ENCODE data around the gene TP53I13. TPM values are rescaled to one million over a fixed set of nuclear protein-coding genes. Genes with fewer than 3 reads are reported as not detected.

The TP53I13 gene
- polyA plus RNA-seq, 12 donors = 19.9 to 78.0 (median 23.9) TPM; not detected in 1

DNA sequence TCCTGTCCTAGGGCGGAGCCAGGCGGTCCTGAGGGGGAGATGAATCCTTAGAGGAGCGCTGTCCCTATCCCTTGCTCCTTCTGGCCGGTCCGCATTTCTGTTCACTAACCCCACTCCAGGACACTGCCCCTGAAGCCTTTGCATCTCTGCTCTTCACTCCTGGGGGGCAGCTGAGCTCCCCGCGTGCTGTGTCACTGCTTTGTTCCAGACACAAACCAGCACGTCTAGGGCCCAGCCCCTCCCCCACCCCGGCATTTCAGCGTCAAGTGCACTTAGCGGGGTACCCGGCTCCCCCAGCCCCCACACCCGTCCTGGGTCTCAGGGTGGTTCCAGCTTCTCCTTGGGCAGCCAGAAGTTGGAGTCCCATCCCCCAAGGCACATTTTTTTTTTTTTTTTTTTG lies 45.4 kb downstream of the TP53I13 start:
- DNase-seq = no peak

- no peak for DNase-seq
Observed at GRCh38 chr17:29614349-29615047, 46.0 kb downstream of the TP53I13 start.

- peak; percentile 34 for DNase-seq
Observed at GRCh38 chr17:29615048-29615385, 46.5 kb downstream of the TP53I13 start.

DNA sequence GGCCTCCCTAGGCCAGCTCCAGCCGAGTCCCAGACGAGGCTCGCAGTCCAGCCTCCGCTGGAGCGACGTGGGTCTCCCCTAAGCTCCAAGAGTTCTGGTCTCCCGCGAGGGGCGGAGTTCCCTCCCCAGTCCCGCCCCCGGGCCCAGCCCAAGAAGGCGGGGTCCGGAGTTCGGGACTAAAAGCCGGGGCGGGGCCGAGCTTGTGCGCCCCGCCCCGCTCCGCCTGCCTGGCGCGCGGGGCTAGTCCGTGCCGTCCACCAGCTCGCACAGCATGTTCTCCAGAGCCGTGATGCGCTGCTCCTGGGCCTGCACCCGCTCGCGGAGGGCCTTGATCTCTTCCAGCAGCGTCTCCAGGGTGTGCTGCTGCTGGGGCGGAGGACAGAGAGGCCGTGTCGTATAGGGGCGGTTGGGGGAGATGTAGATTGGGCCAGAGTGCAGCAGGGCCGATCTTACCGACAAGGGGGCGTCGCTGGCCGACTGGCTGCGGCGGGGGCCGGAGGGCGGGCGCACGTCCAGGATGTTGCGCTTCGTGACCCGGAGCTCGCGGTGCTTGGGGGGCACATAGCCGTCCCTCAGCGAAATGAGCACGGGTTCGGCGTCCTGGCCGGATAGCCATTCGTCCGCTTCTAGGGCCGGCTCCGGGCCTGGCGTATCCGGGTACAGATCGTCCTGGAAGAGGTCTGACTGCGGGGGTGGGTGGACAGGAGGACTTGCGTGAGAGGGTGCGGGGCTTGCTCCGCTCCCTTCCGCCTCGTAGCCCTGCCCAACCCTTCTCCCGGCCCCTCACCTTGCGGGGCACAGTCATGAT lies 47.2 kb downstream of the TP53I13 start:
- peak; percentile 89 for DNase-seq

DNA sequence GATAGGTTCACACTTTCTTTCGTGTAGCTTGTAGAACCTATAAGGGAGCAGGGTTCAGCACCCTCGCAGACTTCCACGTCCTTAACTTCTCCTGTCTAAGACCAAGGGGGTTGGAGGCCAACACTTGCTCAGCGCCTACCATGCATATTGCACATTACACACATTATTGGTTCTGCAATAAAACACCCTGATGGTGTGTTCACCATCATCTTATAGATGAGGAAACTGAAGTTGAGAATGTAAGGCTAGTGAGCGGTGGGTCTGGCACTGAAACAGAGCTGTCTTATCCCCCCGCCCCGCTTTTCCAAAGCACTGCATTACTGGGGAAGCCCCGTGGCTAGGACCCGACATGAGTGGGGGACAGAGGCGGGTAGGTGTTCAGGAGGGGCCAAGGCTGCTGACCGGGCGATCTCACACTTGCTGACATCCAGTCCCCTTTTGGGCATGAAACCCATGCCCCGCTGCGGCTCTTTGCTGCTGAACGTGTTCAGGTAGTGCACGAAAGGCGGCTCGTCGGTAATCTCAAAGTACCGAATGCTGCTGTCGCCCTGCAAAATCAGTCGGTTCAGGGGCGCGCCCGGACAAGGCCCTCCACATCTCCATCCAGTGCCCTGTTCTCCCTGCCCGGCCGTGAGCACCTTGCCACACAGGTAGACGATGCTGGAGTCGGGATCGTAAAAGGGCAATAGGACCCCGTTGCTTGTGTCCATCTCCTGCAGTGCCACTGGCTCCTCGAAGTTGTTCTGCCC lies 48.0 kb downstream of the TP53I13 start:
- DNase-seq = no peak

DNA sequence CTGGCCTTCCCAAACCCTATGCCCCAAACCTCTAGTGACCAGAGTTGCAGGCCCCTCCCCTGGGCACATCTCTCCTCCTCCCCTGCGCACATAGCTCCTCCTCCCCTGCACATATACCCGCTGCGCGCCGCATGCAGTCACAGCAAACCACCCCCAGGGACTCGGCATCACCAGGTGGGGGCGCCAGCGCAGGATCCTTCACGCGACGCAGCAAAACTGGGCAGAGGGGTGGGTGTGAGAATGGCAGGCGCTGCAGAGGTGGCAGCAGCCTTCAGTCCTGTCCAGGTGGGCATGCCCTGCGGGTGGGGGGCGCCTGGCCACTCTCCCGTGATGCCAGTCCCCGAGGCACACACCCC lies 48.6 kb downstream of the TP53I13 start:
- peak; percentile 41 for DNase-seq

GRCh38 chr17:29617481-29618271 lies 49.2 kb downstream of the TP53I13 start:
- DNase-seq = peak; percentile 42

GRCh38 chr17:29618272-29619065 lies 50.0 kb downstream of the TP53I13 start:
- DNase-seq = no peak

GRCh38 chr17:29619251-29619650 lies 50.8 kb downstream of the TP53I13 start:
- DNase-seq = no peak

DNA sequence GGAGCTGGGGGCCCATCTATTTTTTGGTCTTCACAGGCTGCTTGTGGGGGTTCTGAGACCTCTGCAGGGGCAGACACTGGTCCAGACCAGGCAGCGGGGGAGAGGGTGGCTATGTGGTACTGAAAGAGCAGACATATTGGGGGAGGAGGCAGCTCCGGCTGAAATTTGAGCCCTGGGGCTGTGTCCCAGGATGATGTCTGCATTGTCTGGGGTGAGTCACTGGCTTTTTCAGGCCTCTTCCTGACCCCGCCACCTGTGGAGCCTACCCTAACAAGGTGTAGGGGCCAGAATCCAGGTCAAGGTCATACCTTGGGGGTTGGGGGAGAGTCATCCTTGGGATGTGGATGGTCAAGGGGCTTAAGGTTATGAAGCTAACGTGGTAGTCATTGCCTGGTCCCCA lies 51.8 kb downstream of the TP53I13 start:
- DNase-seq = no peak

DNA sequence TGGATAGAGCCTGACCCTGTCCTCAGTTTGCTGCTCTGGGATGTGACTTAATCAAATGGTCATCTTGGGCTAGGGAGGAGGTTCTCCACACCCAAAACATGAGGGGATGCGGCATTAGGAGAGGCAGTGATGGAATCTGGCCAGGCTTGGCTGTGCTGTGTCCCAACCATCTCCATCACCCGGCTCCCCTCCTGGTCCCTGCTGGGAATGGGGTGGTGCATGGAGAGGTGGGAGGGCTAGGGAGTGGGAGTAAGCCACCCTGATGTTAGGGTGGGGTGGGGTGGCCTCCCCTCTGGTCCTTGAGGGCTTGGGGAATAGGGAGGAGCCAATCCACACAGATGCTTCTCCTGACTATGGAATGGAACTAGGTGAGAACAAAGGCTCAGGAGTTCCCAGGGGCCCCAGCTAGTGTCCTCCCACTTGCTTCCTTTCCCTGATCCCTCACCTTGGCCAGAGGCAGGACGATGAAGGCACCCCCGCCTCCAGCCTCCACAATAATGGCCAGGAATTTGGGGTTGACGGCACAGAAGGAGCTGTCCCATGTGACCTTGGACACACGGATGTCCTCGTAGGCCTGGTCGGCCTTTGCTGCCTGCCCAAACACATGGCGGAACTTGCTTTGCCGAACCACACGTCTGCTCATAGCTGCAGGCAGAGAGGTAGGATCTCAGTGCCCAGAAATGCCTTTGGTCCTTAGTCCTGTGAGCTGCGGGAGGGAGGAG lies 52.4 kb downstream of the TP53I13 start:
- DNase-seq = no peak

DNA sequence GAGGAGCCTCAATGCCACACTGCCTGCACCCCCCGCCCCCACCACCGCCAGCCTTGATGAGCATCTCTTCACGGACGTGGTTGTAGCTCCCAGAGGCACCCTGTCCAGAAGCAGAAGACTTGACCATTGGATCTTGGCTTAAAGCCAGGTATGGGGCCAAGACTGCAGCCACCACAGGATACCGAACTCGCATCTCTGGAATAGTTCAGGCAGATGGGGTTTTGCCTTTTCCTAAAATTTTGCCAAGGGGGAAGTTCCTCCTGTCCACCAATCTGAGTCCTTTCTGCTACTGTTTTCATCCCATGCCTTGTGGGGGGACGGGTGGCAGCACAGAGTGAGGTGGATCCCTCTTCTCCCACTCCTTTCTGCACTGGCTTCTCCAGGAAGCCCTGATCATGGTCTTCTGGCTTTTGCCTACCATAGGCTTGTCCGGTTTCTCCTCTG lies 53.3 kb downstream of the TP53I13 start:
- no peak for DNase-seq

Other genes starting within 250 kb of the TP53I13 start
- 10 to 100 TPM in 11 of 12 donors, not detected in 1; 31.2 to 40.7 (median 35.1) TPM for gene TAOK1, start 178.3 kb upstream of the TP53I13 start, polyA plus RNA-seq (ENCODE audit: insufficient read length in 12 of 12)
- gene ABHD15, start 1.7 kb upstream of the TP53I13 start, polyA plus RNA-seq (ENCODE audit: insufficient read length in 12 of 12) = 1 to 10 TPM in 10 of 12 donors, not detected in 2; 3.4 to 5.5 (median 4.2) TPM
- gene GIT1, start 20.9 kb downstream of the TP53I13 start, polyA plus RNA-seq (ENCODE audit: insufficient read length in 12 of 12) = 10 to 100 TPM in 11 of 12 donors, not detected in 1; 22.5 to 56.8 (median 27.8) TPM
- 10 to 100 TPM in 8 of 12 donors, 1 to 10 TPM in 3, not detected in 1; 8.3 to 23.3 (median 11.0) TPM for gene ANKRD13B, start 24.4 kb downstream of the TP53I13 start, polyA plus RNA-seq (ENCODE audit: insufficient read length in 12 of 12)
- 10 to 100 TPM in 11 of 12 donors, not detected in 1; 31.3 to 92.4 (median 71.1) TPM for gene CORO6, start 54.2 kb downstream of the TP53I13 start, polyA plus RNA-seq (ENCODE audit: insufficient read length in 12 of 12)

All from muscle of arm (tissue), 12 donors.